Neural crest cell (in vitro differentiated cells): ENCODE results near the gene SMIM38. TPM values are rescaled to one million over a fixed set of nuclear protein-coding genes. Genes with fewer than 3 reads are reported as not detected.

Source experiments
- DNase-seq: peaks from one replicate; pipeline ENCODE4 v3.0.0; 2021; ENCODE audit warnings: low read depth, mixed read lengths, low spot score
- H3K27ac Mint-ChIP-seq: one replicate; pipeline ENCODE4 v1.8.0; 2021; ENCODE audit warnings: mild to moderate bottlenecking, mixed read lengths; ENCODE audit not compliant: unreplicated experiment
- H3K27me3 Mint-ChIP-seq: 2 replicates; pipeline ENCODE4 v1.8.0; 2021; ENCODE audit warnings: low read depth, mild to moderate bottlenecking, mixed read lengths
- H3K36me3 Mint-ChIP-seq: 2 replicates; pipeline ENCODE4 v1.8.0; 2021; ENCODE audit warnings: low read depth, mild to moderate bottlenecking, mixed read lengths
- H3K4me1 Mint-ChIP-seq: 2 replicates; pipeline ENCODE4 v1.8.0; 2021; ENCODE audit warnings: mixed read lengths
- H3K4me3 Mint-ChIP-seq: one replicate; pipeline ENCODE4 v1.8.0; 2021; ENCODE audit warnings: mild to moderate bottlenecking, mixed read lengths
- H3K9me3 Mint-ChIP-seq: 2 replicates; pipeline ENCODE4 v1.8.0; 2021; ENCODE audit warnings: mixed read lengths
- long read RNA-seq: library from polyadenylated mRNA; unstranded; transcript quantifications from one replicate; pipeline ENCODE4 v2.0.0, GENCODE V29; 2020
- total RNA-seq: library from RNA; stranded (reverse); gene quantifications from 2 replicates; pipeline ENCODE4 v1.2.1, GENCODE V29; 2021
- TF ChIP-seq, protein P1 (sequence below): fragments of 200-600 bp; sonication (generic); conservative IDR thresholded peaks from 2 replicates; pipeline ENCODE4 v1.5.0; 2021; ENCODE audit warnings: antibody characterized with exemption, mild to moderate bottlenecking

SMIM38 gene
- 1.1 and 1.4 TPM in 2 replicates for total RNA-seq
- long read RNA-seq: 0 reads

DNA sequence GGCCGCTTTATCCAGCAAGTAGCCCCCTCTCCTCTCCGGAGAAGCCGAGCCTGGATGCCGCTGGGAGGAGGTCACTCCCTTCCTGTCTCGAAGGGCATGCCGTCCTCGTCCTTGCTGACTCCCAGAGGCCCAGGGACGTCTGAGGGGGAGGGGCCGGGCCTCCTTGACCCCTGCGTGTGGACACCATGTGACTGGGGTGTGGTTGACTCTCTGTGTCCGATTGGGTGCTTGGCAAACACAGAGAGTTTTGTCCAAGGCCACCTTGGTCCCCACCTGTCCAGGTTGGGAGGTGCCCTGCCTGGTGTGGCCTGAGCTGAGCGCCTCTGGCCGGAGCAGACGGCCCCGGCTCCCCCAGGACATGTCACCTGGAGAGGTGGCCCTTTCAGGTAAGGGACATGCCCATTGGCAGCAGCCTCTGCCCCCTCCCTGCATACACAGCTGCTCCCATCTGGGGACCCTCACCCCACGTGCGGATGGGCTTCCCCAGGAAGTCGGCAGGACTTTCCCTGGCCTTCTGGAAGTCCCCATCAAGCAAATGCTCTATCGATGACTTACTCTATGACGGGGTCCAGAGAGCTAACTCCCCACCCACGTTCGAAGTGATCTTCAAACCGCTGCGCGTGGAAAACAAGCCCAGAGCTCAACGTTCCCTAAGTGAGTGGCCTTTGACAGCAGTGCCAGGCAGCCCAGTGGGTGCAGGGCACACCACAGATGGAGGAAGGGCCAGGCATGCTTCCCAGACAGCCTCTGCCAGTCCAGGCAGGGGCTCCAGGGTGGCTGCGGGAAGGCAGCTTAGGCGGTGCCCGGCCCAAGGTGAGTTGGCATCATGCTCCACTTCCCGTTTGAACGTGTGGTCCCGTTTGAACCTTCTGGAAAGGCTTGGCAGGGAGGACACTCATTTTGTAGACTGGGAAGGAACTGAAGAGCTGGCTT lies at the start of gene SMIM38:
TSS of gene SMIM38 (plus strand) at position 634 of the 933 bp plus-strand sequence. CDS start 1,912 bp downstream, outside the sequence.
- no peak for DNase-seq
- H3K4me3 Mint-ChIP-seq: peak within 1 kb of the TSS; percentile 78
- peaks cover 71% of the 10 kb centered on the region for H3K4me1 Mint-ChIP-seq
- peak within 1 kb of the TSS; percentile 99 for H3K27ac Mint-ChIP-seq
- TF ChIP-seq, protein P1, sequence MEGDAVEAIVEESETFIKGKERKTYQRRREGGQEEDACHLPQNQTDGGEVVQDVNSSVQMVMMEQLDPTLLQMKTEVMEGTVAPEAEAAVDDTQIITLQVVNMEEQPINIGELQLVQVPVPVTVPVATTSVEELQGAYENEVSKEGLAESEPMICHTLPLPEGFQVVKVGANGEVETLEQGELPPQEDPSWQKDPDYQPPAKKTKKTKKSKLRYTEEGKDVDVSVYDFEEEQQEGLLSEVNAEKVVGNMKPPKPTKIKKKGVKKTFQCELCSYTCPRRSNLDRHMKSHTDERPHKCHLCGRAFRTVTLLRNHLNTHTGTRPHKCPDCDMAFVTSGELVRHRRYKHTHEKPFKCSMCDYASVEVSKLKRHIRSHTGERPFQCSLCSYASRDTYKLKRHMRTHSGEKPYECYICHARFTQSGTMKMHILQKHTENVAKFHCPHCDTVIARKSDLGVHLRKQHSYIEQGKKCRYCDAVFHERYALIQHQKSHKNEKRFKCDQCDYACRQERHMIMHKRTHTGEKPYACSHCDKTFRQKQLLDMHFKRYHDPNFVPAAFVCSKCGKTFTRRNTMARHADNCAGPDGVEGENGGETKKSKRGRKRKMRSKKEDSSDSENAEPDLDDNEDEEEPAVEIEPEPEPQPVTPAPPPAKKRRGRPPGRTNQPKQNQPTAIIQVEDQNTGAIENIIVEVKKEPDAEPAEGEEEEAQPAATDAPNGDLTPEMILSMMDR: no peak
- no peaks in the 10 kb centered on the region for H3K36me3 Mint-ChIP-seq
- H3K9me3 Mint-ChIP-seq: no peaks in the 10 kb centered on the region
- H3K27me3 Mint-ChIP-seq: peaks cover 3% of the 10 kb centered on the region

DNA sequence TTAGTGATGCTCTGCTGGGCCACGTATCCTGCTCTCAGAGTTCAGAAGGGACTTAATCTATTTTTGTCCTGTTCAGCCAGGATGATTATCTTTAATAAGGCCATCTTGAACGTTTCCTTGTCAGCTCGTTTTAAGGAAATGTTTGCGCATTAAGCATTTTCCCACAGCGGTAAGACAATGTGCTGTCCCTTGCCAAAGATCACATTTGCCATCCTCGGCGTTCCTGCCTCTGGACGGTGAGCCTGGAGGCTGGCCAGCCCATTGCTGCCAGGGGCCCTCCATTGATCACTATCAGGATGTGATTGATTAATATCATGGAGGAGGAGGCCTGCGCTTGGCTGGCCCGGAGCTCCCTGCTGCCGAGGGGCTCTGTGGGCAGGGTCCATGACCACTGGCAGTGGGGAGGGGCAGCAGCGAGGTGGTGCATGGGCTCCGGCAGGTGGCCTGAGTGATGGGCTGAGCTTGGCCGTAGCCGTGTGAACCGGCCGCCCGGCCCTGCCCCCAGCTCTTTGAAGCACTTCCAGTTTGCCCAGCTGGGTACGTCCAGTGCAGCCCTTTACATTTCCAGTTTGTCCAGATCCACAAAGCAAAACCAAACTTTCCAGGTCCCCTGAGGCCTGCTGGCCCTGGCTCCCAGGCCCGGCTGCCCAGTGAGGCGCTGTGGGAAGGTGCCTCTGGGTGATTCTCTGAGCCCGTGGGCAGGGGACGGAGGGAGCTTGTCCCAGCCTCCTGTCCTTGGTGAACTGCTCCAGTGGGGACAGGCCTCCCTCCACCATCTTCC lies 49.5 kb upstream of the SMIM38 start:
- TF ChIP-seq, protein P1: no peak
- H3K27me3 Mint-ChIP-seq: no peaks in the 10 kb centered on the region
- H3K27ac Mint-ChIP-seq: no peak overlapping the region
- no peaks in the 10 kb centered on the region for H3K4me1 Mint-ChIP-seq
- no peak overlapping the region for H3K4me3 Mint-ChIP-seq
- H3K9me3 Mint-ChIP-seq: peaks cover 12% of the 10 kb centered on the region
- H3K36me3 Mint-ChIP-seq: peaks cover 4% of the 10 kb centered on the region
- no peak for DNase-seq

DNA sequence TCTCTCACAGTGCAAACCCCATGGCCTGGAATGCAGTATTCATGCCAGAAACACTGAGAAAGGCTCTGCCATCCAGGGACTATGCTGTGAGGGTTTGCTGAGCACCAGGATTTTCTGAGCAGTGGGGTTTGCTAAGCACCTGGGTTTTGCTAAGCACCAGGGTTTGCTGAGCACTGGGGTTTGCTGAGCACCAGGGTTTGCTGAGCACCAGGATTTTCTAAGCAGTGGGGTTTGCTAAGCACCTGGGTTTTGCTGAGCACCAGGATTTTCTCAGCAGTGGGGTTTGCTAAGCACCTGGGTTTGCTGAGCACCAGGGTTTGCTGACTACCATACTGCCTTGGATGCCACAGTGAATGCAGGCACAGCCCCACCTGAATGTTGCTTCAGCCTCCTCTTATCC lies 48.3 kb upstream of the SMIM38 start:
- Mint-ChIP-seq H3K36me3 (peaks cover 4% of the 10 kb centered on the region), H3K27ac (no peak overlapping the region), H3K27me3 (no peaks in the 10 kb centered on the region), H3K9me3 (peaks cover 12% of the 10 kb centered on the region), H3K4me1 (no peaks in the 10 kb centered on the region), H3K4me3 (no peak overlapping the region)
- TF ChIP-seq, protein P1: no peak
- no peak for DNase-seq

DNA sequence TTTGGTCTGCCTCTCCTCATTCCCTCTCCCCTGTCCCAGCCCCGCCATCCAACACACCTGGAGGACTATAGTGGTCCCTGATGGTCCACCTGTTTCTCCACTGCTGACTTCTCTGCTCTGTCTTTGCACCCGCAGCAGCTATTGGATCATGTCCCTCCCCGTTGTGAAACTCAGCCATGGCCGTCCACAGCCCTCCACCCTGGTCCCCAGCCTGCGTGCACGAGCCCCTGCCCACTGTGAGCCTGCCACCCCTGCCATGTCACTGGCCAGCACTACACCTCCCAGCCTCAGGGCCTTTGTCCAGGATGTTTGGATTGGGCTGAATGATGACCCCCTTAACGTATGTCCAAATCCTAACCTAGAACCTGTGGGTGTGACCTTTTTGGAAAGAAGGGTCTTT lies 47.7 kb upstream of the SMIM38 start:
- H3K36me3 Mint-ChIP-seq: peaks cover 4% of the 10 kb centered on the region
- peaks cover 12% of the 10 kb centered on the region for H3K9me3 Mint-ChIP-seq
- DNase-seq: no peak
- no peaks in the 10 kb centered on the region for H3K27me3 Mint-ChIP-seq
- TF ChIP-seq, protein P1: no peak
- no peak overlapping the region for H3K27ac Mint-ChIP-seq
- no peak overlapping the region for H3K4me3 Mint-ChIP-seq
- no peaks in the 10 kb centered on the region for H3K4me1 Mint-ChIP-seq

DNA sequence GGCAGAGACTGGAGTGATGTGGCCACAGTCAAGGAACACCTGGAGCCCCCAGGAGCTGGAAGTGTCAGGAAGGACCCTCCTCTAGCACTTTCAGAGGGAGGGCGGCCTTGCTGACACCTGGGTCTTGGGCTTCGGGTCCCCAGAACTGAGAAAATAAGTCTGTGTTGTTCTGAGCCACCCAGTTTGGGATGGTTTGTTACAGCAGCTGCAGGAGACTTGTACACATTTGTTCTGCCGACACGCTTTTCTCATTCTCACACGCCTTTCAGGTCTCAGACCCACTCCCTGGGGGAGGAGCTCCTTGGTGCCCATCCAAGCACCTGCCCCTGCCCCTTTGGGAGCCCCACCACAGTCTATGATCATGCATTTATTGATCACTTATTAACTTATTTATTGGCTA lies 47.2 kb upstream of the SMIM38 start:
- TF ChIP-seq, protein P1: no peak
- Mint-ChIP-seq H3K27ac (no peak overlapping the region), H3K4me1 (no peaks in the 10 kb centered on the region), H3K36me3 (peaks cover 4% of the 10 kb centered on the region), H3K27me3 (no peaks in the 10 kb centered on the region), H3K4me3 (no peak overlapping the region), H3K9me3 (peaks cover 12% of the 10 kb centered on the region)
- no peak for DNase-seq
